ENCODE data around the gene MARS2.
"Not testable (repeated sequence)": the region's sequence is repeated elsewhere in the genome, so short reads cannot be mapped to it uniquely, and the experiment has no call there.

Gene MARS2

DNA sequence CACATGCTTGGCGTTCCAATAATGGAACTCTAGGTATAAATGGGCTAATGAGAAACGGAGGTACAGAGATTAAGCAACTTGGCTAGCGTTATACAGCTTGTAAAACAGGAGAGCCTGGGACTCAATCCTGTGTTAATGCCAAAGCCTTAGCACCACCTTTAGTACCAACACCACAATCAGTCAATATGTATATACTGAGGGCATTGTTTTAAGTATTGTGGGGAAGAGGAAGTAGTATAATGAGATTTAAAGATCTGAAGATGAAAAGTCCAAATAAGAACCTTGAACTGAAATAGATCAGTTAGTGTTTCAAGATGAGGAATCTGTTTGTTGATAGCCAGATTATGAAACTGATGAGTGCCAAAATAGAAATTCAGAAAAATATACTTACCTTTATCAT, 8.1 kb downstream of the MARS2 start:
- Histone ChIP-seq H3K9me3 (ENCODE audit: insufficient read depth, low read length) (no peaks in the 10 kb centered on the region), H3K9ac (ENCODE audit: low read length) (no peak overlapping the region), H4K20me1 (ENCODE audit: low read depth, low read length) (peaks cover 17% of the 10 kb centered on the region), H3F3A (ENCODE audit: insufficient read depth) (no peaks in the 10 kb centered on the region), H3K27me3 (ENCODE audit: low read length) (no peaks in the 10 kb centered on the region), H3K9me2 (replicated peaks; ENCODE audit: insufficient read depth, low read length) (no peaks in the 10 kb centered on the region), H3K4me2 (ENCODE audit: low read depth, low read length, poor library complexity, severe bottlenecking) (no peak overlapping the region), H3K79me2 (ENCODE audit: insufficient read depth, low read length) (peaks cover 66% of the 10 kb centered on the region), H3K4me3 (ENCODE audit: insufficient read depth, low read length, poor library complexity, severe bottlenecking) (no peak overlapping the region), H3K27ac (ENCODE audit: low read depth, low read length) (no peak overlapping the region), H3K36me3 (ENCODE audit: low read length) (peaks cover 35% of the 10 kb centered on the region), H2AFZ (ENCODE audit: low read depth, low read length, severe bottlenecking) (no peak overlapping the region)
- TF ChIP-seq CTCF (IDR thresholded peaks at IDR 0.05; ENCODE audit: insufficient read depth, low read length, poor library complexity, severe bottlenecking) (no peak), EZH2phosphoT487 (conservative IDR thresholded peaks at IDR 0.05; ENCODE audit: low read length) (no peak)

DNA sequence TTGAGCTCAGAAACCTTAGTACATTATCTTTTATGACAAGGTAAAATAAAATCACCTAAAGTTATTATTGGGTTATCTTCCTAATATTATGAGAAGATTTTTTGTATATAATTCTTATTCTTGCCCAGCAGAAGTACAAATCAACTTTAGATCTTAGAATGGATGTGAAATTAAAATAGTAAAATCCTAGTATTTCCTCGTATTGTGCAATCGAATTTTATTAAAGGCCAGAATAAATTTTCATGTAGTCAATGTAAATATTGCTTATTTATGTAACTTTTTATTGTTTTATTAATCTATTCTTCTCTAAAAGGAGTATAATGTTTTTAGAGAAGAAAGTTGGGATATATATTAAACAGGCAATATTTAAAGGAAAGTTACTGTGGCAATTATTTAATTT, 12.7 kb downstream of the MARS2 start:
- H3K9me2 ChIP-seq (replicated peaks; ENCODE audit: insufficient read depth, low read length): no peaks in the 10 kb centered on the region
- no peak overlapping the region for H3K4me2 ChIP-seq (ENCODE audit: low read depth, low read length, poor library complexity, severe bottlenecking)
- no peak overlapping the region for H3K4me3 ChIP-seq (ENCODE audit: insufficient read depth, low read length, poor library complexity, severe bottlenecking)
- no peaks in the 10 kb centered on the region; the same call in 1 of the 2 replicates for H3F3A ChIP-seq (ENCODE audit: insufficient read depth)
- TF ChIP-seq CTCF (IDR thresholded peaks at IDR 0.05; ENCODE audit: insufficient read depth, low read length, poor library complexity, severe bottlenecking) (no peak), EZH2phosphoT487 (conservative IDR thresholded peaks at IDR 0.05; ENCODE audit: low read length) (no peak)
- no peak overlapping the region for H3K27ac ChIP-seq (ENCODE audit: low read depth, low read length)
- H3K27me3 ChIP-seq (ENCODE audit: low read length): no peaks in the 10 kb centered on the region
- peaks cover 16% of the 10 kb centered on the region; the same call in 1 of the 2 replicates for H3K36me3 ChIP-seq (ENCODE audit: low read length)
- no peaks in the 10 kb centered on the region for H3K9me3 ChIP-seq (ENCODE audit: insufficient read depth, low read length)
- H3K79me2 ChIP-seq (ENCODE audit: insufficient read depth, low read length): peaks cover 24% of the 10 kb centered on the region
- H2AFZ ChIP-seq (ENCODE audit: low read depth, low read length, severe bottlenecking): no peak overlapping the region
- H4K20me1 ChIP-seq (ENCODE audit: low read depth, low read length): peaks cover 4% of the 10 kb centered on the region; the same call in 1 of the 2 replicates
- H3K9ac ChIP-seq (ENCODE audit: low read length): no peak overlapping the region

- Histone ChIP-seq H3K4me3 (ENCODE audit: insufficient read depth, low read length, poor library complexity, severe bottlenecking) (no peak overlapping the region), H3K27ac (ENCODE audit: low read depth, low read length) (no peak overlapping the region), H3K9me2 (replicated peaks; ENCODE audit: insufficient read depth, low read length) (no peaks in the 10 kb centered on the region), H3K36me3 (ENCODE audit: low read length) (no peaks in the 10 kb centered on the region), H3K4me2 (ENCODE audit: low read depth, low read length, poor library complexity, severe bottlenecking) (no peak overlapping the region), H3K79me2 (ENCODE audit: insufficient read depth, low read length) (no peaks in the 10 kb centered on the region), H2AFZ (ENCODE audit: low read depth, low read length, severe bottlenecking) (no peak overlapping the region), H3K27me3 (ENCODE audit: low read length) (no peaks in the 10 kb centered on the region), H3K9ac (ENCODE audit: low read length) (no peak overlapping the region), H3F3A (ENCODE audit: insufficient read depth) (no peaks in the 10 kb centered on the region), H3K9me3 (ENCODE audit: insufficient read depth, low read length) (no peaks in the 10 kb centered on the region), H4K20me1 (ENCODE audit: low read depth, low read length) (no peaks in the 10 kb centered on the region; the same call in 1 of the 2 replicates)
- no peak for TF ChIP-seq CTCF (IDR thresholded peaks at IDR 0.05; ENCODE audit: insufficient read depth, low read length, poor library complexity, severe bottlenecking)
- no peak for TF ChIP-seq EZH2phosphoT487 (conservative IDR thresholded peaks at IDR 0.05; ENCODE audit: low read length)
These were observed 21.8 kb downstream of the MARS2 start for GRCh38 chr2:197727011-197727410.

DNA sequence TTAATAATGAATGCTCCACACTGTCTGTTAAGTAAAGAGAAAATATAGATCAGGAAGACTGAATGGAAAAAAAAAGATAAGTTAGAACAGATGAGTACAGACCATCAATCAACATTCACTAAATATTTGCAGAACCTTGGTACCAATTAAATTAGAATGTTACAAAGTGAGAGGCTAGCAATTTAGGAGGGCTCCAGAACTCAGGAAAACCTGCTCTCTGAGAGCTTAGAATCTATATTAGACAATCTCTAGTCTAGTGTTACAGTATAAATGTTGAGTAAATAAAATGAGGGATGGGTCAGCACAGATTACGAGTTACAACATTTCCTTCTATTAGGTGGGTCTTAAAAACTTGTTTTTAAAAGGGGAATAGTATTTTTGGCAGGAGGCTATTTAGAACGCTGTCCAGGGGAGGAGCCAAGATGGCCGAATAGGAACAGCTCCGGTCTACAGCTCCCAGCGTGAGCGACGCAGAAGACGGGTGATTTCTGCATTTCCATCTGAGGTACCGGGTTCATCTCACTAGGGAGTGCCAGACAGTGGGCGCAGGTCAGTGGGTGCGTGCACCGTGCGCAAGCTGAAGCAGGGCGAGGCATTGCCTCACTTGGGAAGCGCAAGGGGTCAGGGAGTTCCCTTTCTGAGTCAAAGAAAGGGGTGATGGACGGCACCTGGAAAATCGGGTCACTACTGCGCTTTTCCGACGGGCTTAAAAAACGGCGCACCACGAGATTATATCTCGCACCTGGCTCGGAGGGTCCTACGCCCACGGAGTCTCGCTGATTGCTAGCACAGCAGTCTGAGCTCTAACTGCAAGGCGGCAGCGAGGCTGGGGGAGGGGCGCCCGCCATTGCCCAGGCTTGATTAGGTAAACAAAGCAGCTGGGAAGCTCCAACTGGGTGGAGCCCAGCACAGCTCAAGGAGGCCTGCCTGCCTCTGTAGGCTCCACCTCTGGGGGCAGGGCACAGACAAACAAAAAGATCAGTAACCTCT, 23.7 kb downstream of the MARS2 start:
- H3F3A ChIP-seq (ENCODE audit: insufficient read depth); H2AFZ ChIP-seq (ENCODE audit: low read depth, low read length, severe bottlenecking); H3K4me2 ChIP-seq (ENCODE audit: low read depth, low read length, poor library complexity, severe bottlenecking); H3K9ac ChIP-seq (ENCODE audit: low read length); H3K27ac ChIP-seq (ENCODE audit: low read depth, low read length); H3K9me3 ChIP-seq (ENCODE audit: insufficient read depth, low read length); H3K9me2 ChIP-seq (replicated peaks; ENCODE audit: insufficient read depth, low read length); H4K20me1 ChIP-seq (ENCODE audit: low read depth, low read length); H3K4me3 ChIP-seq (ENCODE audit: insufficient read depth, low read length, poor library complexity, severe bottlenecking); H3K79me2 ChIP-seq (ENCODE audit: insufficient read depth, low read length); H3K27me3 ChIP-seq (ENCODE audit: low read length); H3K36me3 ChIP-seq (ENCODE audit: low read length): not testable (repeated sequence)
